Suprapubic skin (tissue), 4 donors: ENCODE results near the gene CNTROB.

Experiments used
- EP300 ChIP-seq: sonication (generic); formaldehyde crosslinking; IDR thresholded peaks from one replicate; pipeline ENCODE4 v1.6.1; 2017; ENCODE audit warnings: antibody characterized with exemption
- POLR2A ChIP-seq, 2 donors: fragments of 450-650 bp; IDR thresholded peaks; one replicate each; pipeline ENCODE4 v1.6.1; 2017; ENCODE audit warnings: antibody characterized with exemption in 2 of 2, mild to moderate bottlenecking in 2 of 2, moderate library complexity in 2 of 2
- POLR2AphosphoS5 ChIP-seq, 3 donors: sonication (generic); formaldehyde crosslinking; IDR thresholded peaks; one replicate each; pipeline ENCODE4 v1.6.1; 2017; ENCODE audit warnings: antibody characterized with exemption in 3 of 3
- TF ChIP-seq, protein P1 (sequence below), 2 donors: fragments of 200-600 bp in 1 of 2; fragments of 450-650 bp in 1 of 2; sonication (generic) in 1 of 2; IDR thresholded peaks; one replicate each; pipeline ENCODE4 v1.5.1; 2016 to 2019; ENCODE audit warnings: antibody characterized with exemption in 2 of 2, mild to moderate bottlenecking in 1 of 2, moderate library complexity in 1 of 2

DNA sequence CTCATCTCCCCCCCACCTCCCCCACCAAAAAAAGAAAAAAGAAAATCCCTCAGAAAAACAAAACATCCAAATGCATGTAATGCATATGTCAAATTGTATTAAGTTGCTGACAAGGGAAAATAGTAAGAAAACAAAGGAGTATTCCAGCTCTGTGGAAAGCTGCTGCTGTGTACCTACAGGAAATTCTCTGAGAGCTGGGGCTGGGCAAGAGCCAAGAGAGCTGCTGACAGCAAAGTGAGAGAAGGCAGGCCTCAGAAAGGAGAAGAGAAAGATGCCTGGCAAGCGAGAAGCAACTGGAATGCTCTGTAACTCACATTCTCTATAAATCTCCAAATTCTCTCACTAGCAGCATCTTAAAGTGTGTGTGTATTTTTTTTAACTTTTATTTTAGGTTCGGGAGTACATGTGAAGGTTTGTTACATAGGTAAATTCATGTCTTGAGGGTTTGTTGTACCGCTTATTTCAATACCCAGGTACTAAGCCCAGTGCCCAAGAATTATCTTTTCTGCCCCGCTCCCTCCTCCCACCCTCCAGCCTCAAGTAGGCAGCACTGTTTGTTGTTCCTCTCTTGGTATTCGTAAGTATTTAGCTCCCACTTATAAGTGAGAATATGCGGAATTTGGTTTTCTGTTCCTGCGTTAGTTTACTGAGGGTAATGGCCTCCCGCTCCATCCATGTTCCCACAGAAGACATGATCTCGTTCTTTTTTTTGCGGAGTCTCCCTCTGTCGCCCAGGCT lies 24.4 kb downstream of the CNTROB start:
- TF ChIP-seq, protein P1, sequence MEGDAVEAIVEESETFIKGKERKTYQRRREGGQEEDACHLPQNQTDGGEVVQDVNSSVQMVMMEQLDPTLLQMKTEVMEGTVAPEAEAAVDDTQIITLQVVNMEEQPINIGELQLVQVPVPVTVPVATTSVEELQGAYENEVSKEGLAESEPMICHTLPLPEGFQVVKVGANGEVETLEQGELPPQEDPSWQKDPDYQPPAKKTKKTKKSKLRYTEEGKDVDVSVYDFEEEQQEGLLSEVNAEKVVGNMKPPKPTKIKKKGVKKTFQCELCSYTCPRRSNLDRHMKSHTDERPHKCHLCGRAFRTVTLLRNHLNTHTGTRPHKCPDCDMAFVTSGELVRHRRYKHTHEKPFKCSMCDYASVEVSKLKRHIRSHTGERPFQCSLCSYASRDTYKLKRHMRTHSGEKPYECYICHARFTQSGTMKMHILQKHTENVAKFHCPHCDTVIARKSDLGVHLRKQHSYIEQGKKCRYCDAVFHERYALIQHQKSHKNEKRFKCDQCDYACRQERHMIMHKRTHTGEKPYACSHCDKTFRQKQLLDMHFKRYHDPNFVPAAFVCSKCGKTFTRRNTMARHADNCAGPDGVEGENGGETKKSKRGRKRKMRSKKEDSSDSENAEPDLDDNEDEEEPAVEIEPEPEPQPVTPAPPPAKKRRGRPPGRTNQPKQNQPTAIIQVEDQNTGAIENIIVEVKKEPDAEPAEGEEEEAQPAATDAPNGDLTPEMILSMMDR (IDR thresholded peaks at IDR 0.05): no peak
- TF ChIP-seq POLR2A (IDR thresholded peaks at IDR 0.05) (no peak), EP300 (no peak), POLR2AphosphoS5 (IDR thresholded peaks at IDR 0.05) (no peak)
